ENCODE data around the gene DYNC2I2. TPM values are rescaled to one million over a fixed set of nuclear protein-coding genes. Genes with fewer than 3 reads are reported as not detected.
"Not testable (repeated sequence)": the region's sequence is repeated elsewhere in the genome, so short reads cannot be mapped to it uniquely, and the experiment has no call there.

DYNC2I2 gene
- total RNA-seq, 1 donor from 2014 or later: 37.3 TPM

- H3K27ac ChIP-seq: peak overlapping the region; percentile 83
- DNase-seq: peak; percentile 61
- peak; percentile 51 to 54 for ATAC-seq
- H3K4me1 ChIP-seq: peaks cover 12% of the 10 kb centered on the region
- H3K4me3 ChIP-seq: peak overlapping the region; percentile 79
- no peaks in the 10 kb centered on the region for H3K9me3 ChIP-seq
- H3K27me3 ChIP-seq (ENCODE audit: low read depth): no peaks in the 10 kb centered on the region
- peaks cover 12% of the 10 kb centered on the region for H3K36me3 ChIP-seq
- TF ChIP-seq, protein P1, sequence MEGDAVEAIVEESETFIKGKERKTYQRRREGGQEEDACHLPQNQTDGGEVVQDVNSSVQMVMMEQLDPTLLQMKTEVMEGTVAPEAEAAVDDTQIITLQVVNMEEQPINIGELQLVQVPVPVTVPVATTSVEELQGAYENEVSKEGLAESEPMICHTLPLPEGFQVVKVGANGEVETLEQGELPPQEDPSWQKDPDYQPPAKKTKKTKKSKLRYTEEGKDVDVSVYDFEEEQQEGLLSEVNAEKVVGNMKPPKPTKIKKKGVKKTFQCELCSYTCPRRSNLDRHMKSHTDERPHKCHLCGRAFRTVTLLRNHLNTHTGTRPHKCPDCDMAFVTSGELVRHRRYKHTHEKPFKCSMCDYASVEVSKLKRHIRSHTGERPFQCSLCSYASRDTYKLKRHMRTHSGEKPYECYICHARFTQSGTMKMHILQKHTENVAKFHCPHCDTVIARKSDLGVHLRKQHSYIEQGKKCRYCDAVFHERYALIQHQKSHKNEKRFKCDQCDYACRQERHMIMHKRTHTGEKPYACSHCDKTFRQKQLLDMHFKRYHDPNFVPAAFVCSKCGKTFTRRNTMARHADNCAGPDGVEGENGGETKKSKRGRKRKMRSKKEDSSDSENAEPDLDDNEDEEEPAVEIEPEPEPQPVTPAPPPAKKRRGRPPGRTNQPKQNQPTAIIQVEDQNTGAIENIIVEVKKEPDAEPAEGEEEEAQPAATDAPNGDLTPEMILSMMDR (IDR thresholded peaks at IDR 0.05): no peak
- intact Hi-C loops (cut with DNase I): no loop called here
Observed at GRCh38 chr9:128702949-128703615, 46.4 kb upstream of the DYNC2I2 start.

- Histone ChIP-seq H3K27me3 (ENCODE audit: low read depth) (no peaks in the 10 kb centered on the region), H3K9me3 (no peaks in the 10 kb centered on the region), H3K27ac (peak within 1 kb of the TSS; percentile 83), H3K4me3 (peak within 1 kb of the TSS; percentile 79), H3K36me3 (peaks cover 9% of the 10 kb centered on the region), H3K4me1 (peaks cover 12% of the 10 kb centered on the region)
- intact Hi-C loops (cut with DNase I): no loop called here
- TF ChIP-seq, protein P1 (IDR thresholded peaks at IDR 0.05): peak; percentile 87
- DNase-seq (peak; percentile 92), ATAC-seq (peak; percentile 94)
Observed at GRCh38 chr9:128702445-128702948, 45.9 kb upstream of the DYNC2I2 start, which contains the start of gene PKN3. Gene PKN3, plus strand, starts transcription at chr9:128702503. Its CDS starts 413 bp downstream, at chr9:128702916.

DNA sequence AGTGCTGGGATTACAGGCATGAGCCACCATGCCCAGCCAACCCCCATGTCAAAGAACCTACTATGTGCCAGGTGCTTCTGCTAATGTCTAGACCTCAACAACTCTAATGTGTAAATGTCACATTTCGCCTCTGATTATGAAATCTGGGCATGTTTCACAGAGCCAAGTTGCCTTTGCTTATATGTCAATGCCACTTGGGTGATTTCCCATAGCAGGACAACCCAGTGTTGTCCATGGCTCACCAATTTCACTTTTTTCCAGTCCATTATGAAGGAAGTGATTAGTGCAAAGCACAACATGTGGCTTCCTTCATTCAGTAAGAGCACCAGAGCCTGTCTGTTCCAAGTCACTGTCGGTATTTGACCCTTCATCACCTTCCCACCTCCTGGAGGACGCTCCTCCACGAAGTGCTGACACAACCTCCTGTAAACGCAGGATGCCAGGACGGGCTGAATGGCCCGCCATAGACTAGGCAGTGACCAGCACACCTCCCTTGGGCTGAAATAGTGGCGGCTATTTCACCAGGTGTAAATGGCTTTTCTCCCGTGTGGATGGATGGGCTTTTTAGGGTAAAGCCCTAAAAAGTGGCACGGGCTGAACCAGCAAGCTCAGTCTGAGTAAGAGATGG lies 44.7 kb upstream of the DYNC2I2 start:
- Histone ChIP-seq H3K36me3 (peaks cover 9% of the 10 kb centered on the region), H3K4me3 (no peak overlapping the region), H3K4me1 (peaks cover 12% of the 10 kb centered on the region), H3K9me3 (no peaks in the 10 kb centered on the region), H3K27me3 (ENCODE audit: low read depth) (no peaks in the 10 kb centered on the region), H3K27ac (no peak overlapping the region)
- ATAC-seq: no peak
- TF ChIP-seq, protein P1 (IDR thresholded peaks at IDR 0.05): no peak
- peak; percentile 30 for DNase-seq
- intact Hi-C loops (cut with DNase I): no loop called here

- H3K27ac ChIP-seq; ATAC-seq; intact Hi-C loops (cut with DNase I); H3K27me3 ChIP-seq (ENCODE audit: low read depth); H3K9me3 ChIP-seq; H3K4me3 ChIP-seq: not testable (repeated sequence)
- peak; percentile 32 for DNase-seq
- Histone ChIP-seq H3K36me3 (peaks cover 30% of the 10 kb centered on the region), H3K4me1 (peaks cover 12% of the 10 kb centered on the region)
Observed at GRCh38 chr9:128699096-128699795, 42.6 kb upstream of the DYNC2I2 start.

GRCh38 chr9:128696923-128697707 lies 40.5 kb upstream of the DYNC2I2 start:
- TF ChIP-seq, protein P1 (IDR thresholded peaks at IDR 0.05): no peak
- ATAC-seq (no peak), DNase-seq (peak; percentile 5)
- no peak overlapping the region for H3K27ac ChIP-seq
- peaks cover 4% of the 10 kb centered on the region for H3K4me1 ChIP-seq
- no peak overlapping the region for H3K4me3 ChIP-seq
- H3K36me3 ChIP-seq: peaks cover 51% of the 10 kb centered on the region
- no peaks in the 10 kb centered on the region for H3K27me3 ChIP-seq (ENCODE audit: low read depth)
- H3K9me3 ChIP-seq: no peaks in the 10 kb centered on the region
- intact Hi-C loops (cut with DNase I): no loop called here

All from lower lobe of right lung (tissue), 2 donors.